Keratinocyte (primary cell): ENCODE data around the gene PYDC2. TPM values are rescaled to one million over a fixed set of nuclear protein-coding genes. Genes with fewer than 3 reads are reported as not detected.

Source experiments
- DNase-seq: peaks from one replicate; pipeline ENCODE4 v3.0.0-alpha.2; 2011; ENCODE audit warnings: low read depth, missing footprints, low spot score
- FAIRE-seq: peaks from 2 replicates; lab custom pipeline; 2011; peaks lifted over from hg19 to GRCh38; lab: Jason Lieb, UNC
- H2AFZ ChIP-seq: 2 replicates; pipeline ENCODE4 v1.6.0; 2012; ENCODE audit warnings: low read length, control low read depth, inconsistent platforms; ENCODE audit not compliant: control insufficient read depth
- H3K27ac ChIP-seq: 2 replicates; pipeline ENCODE4 v1.5.1; 2011; ENCODE audit warnings: low read length; ENCODE audit not compliant: control insufficient read depth, insufficient read depth
- H3K27me3 ChIP-seq: 3 replicates; pipeline ENCODE4 v1.6.0; 2011; ENCODE audit warnings: low read length; ENCODE audit not compliant: control insufficient read depth, insufficient read depth; ENCODE audit errors: extremely low read depth
- H3K36me3 ChIP-seq, 2 experiments: 2 replicates in 1 of 2; 3 replicates in 1 of 2; pipeline ENCODE4 v1.5.1; 2011; ENCODE audit warnings: low read length in 2 of 2, mild to moderate bottlenecking in 1 of 2; ENCODE audit not compliant: control insufficient read depth in 2 of 2, insufficient read depth in 2 of 2; ENCODE audit errors: extremely low read depth in 1 of 2
- H3K4me1 ChIP-seq: 3 replicates; pipeline ENCODE4 v1.5.1; 2011; ENCODE audit warnings: low read length; ENCODE audit not compliant: control insufficient read depth, insufficient read depth; ENCODE audit errors: extremely low read depth
- H3K4me2 ChIP-seq: 3 replicates; pipeline ENCODE4 v1.6.0; 2011; ENCODE audit warnings: low read depth, low read length; ENCODE audit not compliant: control insufficient read depth, insufficient read depth; ENCODE audit errors: extremely low read depth
- H3K4me3 ChIP-seq, 3 experiments: fragments of 200-600 bp in 1 of 3; sonication (generic) in 1 of 3; 2 replicates in 2 of 3; 3 replicates in 1 of 3; pipeline ENCODE4 v1.5.1; 2011 to 2016; ENCODE audit warnings: low read length in 3 of 3, mild to moderate bottlenecking in 3 of 3, control low read depth in 2 of 3, inconsistent platforms in 1 of 3, low read depth in 1 of 3, mixed read lengths in 1 of 3, mixed run types in 1 of 3, moderate library complexity in 1 of 3; ENCODE audit not compliant: control insufficient read depth in 2 of 3, insufficient read depth in 2 of 3; ENCODE audit errors: extremely low read depth in 1 of 3
- H3K79me2 ChIP-seq: 2 replicates; pipeline ENCODE4 v1.6.0; 2012; ENCODE audit warnings: low read length; ENCODE audit not compliant: control insufficient read depth, insufficient read depth
- H3K9ac ChIP-seq: 3 replicates; pipeline ENCODE4 v1.6.0; 2011; ENCODE audit warnings: low read length; ENCODE audit not compliant: control insufficient read depth, insufficient read depth; ENCODE audit errors: extremely low read depth
- H3K9me1 ChIP-seq: 3 replicates; pipeline ENCODE4 v1.6.0; 2011; ENCODE audit warnings: low read length; ENCODE audit not compliant: control insufficient read depth, insufficient read depth; ENCODE audit errors: extremely low read depth
- H3K9me3 ChIP-seq: 2 replicates; pipeline ENCODE4 v1.5.1; 2012; ENCODE audit warnings: low read depth, low read length; ENCODE audit not compliant: control insufficient read depth
- H4K20me1 ChIP-seq: 3 replicates; pipeline ENCODE4 v1.6.0; 2011; ENCODE audit warnings: low read length; ENCODE audit not compliant: control insufficient read depth, insufficient read depth; ENCODE audit errors: extremely low read depth
- EZH2 ChIP-seq: IDR thresholded peaks from one replicate; pipeline ENCODE4 v1.6.1; 2012; ENCODE audit warnings: inconsistent platforms, mild to moderate bottlenecking, low read length, moderate library complexity
- dilution Hi-C: fragments of 300-500 bp; cut with MboI; formaldehyde crosslinking; loops from one replicate; pipeline ENCODE4 v1.7.0; 2020; ENCODE audit warnings: low sequenced_read_pairs; ENCODE audit not compliant: extremely low pct_ligation_motif_present
- polyA plus RNA-seq, 5 experiments: library from polyadenylated mRNA; depleted of rRNA in 3 of 5; stranded (reverse) in 3 of 5; stranded (forward) in 1 of 5; unstranded in 1 of 5; fragments of >200 nt; gene quantifications; 1 replicate in 1 of 5; 2 replicates in 3 of 5; 3 replicates in 1 of 5; pipeline versions ENCODE4 v1.2.1 to v1.2.3, GENCODE V29; 2011 to 2012; ENCODE audit warnings: missing spikeins in 2 of 5, low read depth in 1 of 5, low replicate concordance in 1 of 5
- TF ChIP-seq, protein P1 (sequence below), 3 experiments: IDR thresholded peaks in 1 of 3; conservative IDR thresholded peaks in 1 of 3; optimal IDR thresholded peaks in 1 of 3; 2 replicates in 2 of 3; 3 replicates in 1 of 3; pipeline versions ENCODE3 to v1.5.1; 2011; ENCODE audit warnings: low read length in 3 of 3, mild to moderate bottlenecking in 3 of 3, moderate library complexity in 2 of 3, control low read depth in 1 of 3, inconsistent platforms in 1 of 3; ENCODE audit not compliant: insufficient read depth in 2 of 3; ENCODE audit errors: extremely low read depth in 1 of 3

PYDC2 gene
- polyA plus RNA-seq, 1 donor (not counting 4 experiments of a cell fraction or from before 2014, with no cell fraction given) = not detected

GRCh38 chr3:191438150-191438814 lies 22.7 kb upstream of the PYDC2 start:
- H4K20me1 ChIP-seq = no peaks in the 10 kb centered on the region
- TF ChIP-seq, protein P1, sequence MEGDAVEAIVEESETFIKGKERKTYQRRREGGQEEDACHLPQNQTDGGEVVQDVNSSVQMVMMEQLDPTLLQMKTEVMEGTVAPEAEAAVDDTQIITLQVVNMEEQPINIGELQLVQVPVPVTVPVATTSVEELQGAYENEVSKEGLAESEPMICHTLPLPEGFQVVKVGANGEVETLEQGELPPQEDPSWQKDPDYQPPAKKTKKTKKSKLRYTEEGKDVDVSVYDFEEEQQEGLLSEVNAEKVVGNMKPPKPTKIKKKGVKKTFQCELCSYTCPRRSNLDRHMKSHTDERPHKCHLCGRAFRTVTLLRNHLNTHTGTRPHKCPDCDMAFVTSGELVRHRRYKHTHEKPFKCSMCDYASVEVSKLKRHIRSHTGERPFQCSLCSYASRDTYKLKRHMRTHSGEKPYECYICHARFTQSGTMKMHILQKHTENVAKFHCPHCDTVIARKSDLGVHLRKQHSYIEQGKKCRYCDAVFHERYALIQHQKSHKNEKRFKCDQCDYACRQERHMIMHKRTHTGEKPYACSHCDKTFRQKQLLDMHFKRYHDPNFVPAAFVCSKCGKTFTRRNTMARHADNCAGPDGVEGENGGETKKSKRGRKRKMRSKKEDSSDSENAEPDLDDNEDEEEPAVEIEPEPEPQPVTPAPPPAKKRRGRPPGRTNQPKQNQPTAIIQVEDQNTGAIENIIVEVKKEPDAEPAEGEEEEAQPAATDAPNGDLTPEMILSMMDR (optimal IDR thresholded peaks at IDR 0.05 in 1 of 3, IDR thresholded peaks at IDR 0.05 in 1 of 3, conservative IDR thresholded peaks at IDR 0.05 in 1 of 3; ENCODE audit: extremely low read depth in 1 of 3, insufficient read depth in 2 of 3, low read length in 3 of 3) = no peak
- TF ChIP-seq EZH2 = no peak
- H3K9me1 ChIP-seq = no peaks in the 10 kb centered on the region
- H3K79me2 ChIP-seq = no peaks in the 10 kb centered on the region
- no peaks in the 10 kb centered on the region for H3K4me1 ChIP-seq
- no peak for FAIRE-seq
- dilution Hi-C loops = no loop called here
- H3K4me2 ChIP-seq = no peak overlapping the region
- no peaks in the 10 kb centered on the region for H3K9me3 ChIP-seq
- no peaks in the 10 kb centered on the region for H3K27me3 ChIP-seq
- no peak overlapping the region for H3K9ac ChIP-seq
- no peak overlapping the region for H2AFZ ChIP-seq
- H3K4me3 ChIP-seq = no peak overlapping the region
- H3K36me3 ChIP-seq = no peaks in the 10 kb centered on the region
- H3K27ac ChIP-seq = no peak overlapping the region
- DNase-seq = no peak

GRCh38 chr3:191440532-191440931 lies 20.4 kb upstream of the PYDC2 start:
- H3K9ac ChIP-seq = no peak overlapping the region
- no peak overlapping the region for H3K4me2 ChIP-seq
- H3K9me3 ChIP-seq = no peaks in the 10 kb centered on the region
- dilution Hi-C loops = no loop called here
- no peaks in the 10 kb centered on the region for H4K20me1 ChIP-seq
- no peak overlapping the region for H3K4me3 ChIP-seq
- no peaks in the 10 kb centered on the region for H3K27me3 ChIP-seq
- H2AFZ ChIP-seq = no peak overlapping the region
- no peaks in the 10 kb centered on the region for H3K9me1 ChIP-seq
- FAIRE-seq = no peak
- no peaks in the 10 kb centered on the region for H3K4me1 ChIP-seq
- no peak for TF ChIP-seq EZH2
- TF ChIP-seq, protein P1 (optimal IDR thresholded peaks at IDR 0.05 in 1 of 3, IDR thresholded peaks at IDR 0.05 in 1 of 3, conservative IDR thresholded peaks at IDR 0.05 in 1 of 3; ENCODE audit: extremely low read depth in 1 of 3, insufficient read depth in 2 of 3, low read length in 3 of 3) = no peak
- H3K36me3 ChIP-seq = no peaks in the 10 kb centered on the region
- no peaks in the 10 kb centered on the region for H3K79me2 ChIP-seq
- no peak overlapping the region for H3K27ac ChIP-seq
- DNase-seq = no peak
